Measurements from ENCODE around the gene CHAC2. TPM values are rescaled to one million over a fixed set of nuclear protein-coding genes. Genes with fewer than 3 reads are reported as not detected.

The CHAC2 gene
- total and polyA plus RNA-seq, 2 of the 4 experiments (the other 2 are of a cell fraction) = 2.4 to 3.9 TPM

GRCh38 chr2:53785366-53785765 is 17.8 kb downstream of the CHAC2 start:
- in situ Hi-C loops (cut with MboI; ENCODE audit: low sequenced_read_pairs) = no loop called here
- no peaks in the 10 kb centered on the region for H3K9me3 ChIP-seq (ENCODE audit: control insufficient read depth, insufficient read depth, low read length)
- intact Hi-C loops (cut with micrococcal nuclease) = no loop called here
- H2AFZ ChIP-seq (replicated peaks; ENCODE audit: low read length, poor library complexity) = no peak overlapping the region
- DNase-seq (no peak), ATAC-seq (ENCODE audit: low read depth) (no peak)
- H3K4me3 ChIP-seq (ENCODE audit: insufficient read depth, low read depth, low read length) = peak overlapping the region; percentile 19; the same call in 1 of the 2 replicates
- peaks cover 6% of the 10 kb centered on the region for H3K9me1 ChIP-seq (ENCODE audit: insufficient read depth, low read length)
- H3K4ac ChIP-seq (ENCODE audit: low read depth, low read length) = no peak overlapping the region
- H2BK120ac ChIP-seq (ENCODE audit: low read depth, low read length) = no peak overlapping the region
- peak overlapping the region; percentile 28; the same call in 1 of the 2 replicates for H3K27ac ChIP-seq (ENCODE audit: insufficient read depth, low read length)
- H3K4me1 ChIP-seq (ENCODE audit: control insufficient read depth, insufficient read depth, low read length) = peaks cover 8% of the 10 kb centered on the region
- no peak overlapping the region for H3K56ac ChIP-seq (ENCODE audit: extremely low read depth, insufficient read depth, low read length)
- ChIA-PET POLR2A (ENCODE audit: unreplicated experiment) (no interaction called here), CTCF (no interaction called here)
- peaks cover 38 to 70% of the 10 kb centered on the region in 2 experiments for H3K79me1 ChIP-seq (ENCODE audit: low read depth in 1 of 2, low read length in 2 of 2)
- no peak overlapping the region for H3K23ac ChIP-seq (ENCODE audit: low read depth, low read length)
- H4K20me1 ChIP-seq (ENCODE audit: insufficient read depth, low read length) = peaks cover 17% of the 10 kb centered on the region; the same call in 1 of the 2 replicates
- peak overlapping the region; percentile 88 for H3K4me2 ChIP-seq (ENCODE audit: low read depth, low read length)
- no peak overlapping the region for H4K5ac ChIP-seq (ENCODE audit: low read depth, low read length)
- no TSS peak for BruUV-seq (replicated peaks)
- H3K18ac ChIP-seq (ENCODE audit: low read depth, low read length) = no peak overlapping the region
- no peaks in the 10 kb centered on the region for H3K27me3 ChIP-seq (ENCODE audit: control insufficient read depth, insufficient read depth, low read length)
- H2AK5ac ChIP-seq (ENCODE audit: low read depth, low read length) = no peak overlapping the region
- peak overlapping the region; percentile 70; the same call in 1 of the 2 replicates for H3K9ac ChIP-seq (ENCODE audit: low read depth, low read length)
- H3K14ac ChIP-seq (replicated peaks; ENCODE audit: low read depth, low read length) = no peak overlapping the region
- dilution Hi-C loops (cut with HindIII; ENCODE audit: low sequenced_read_pairs, unreplicated experiment) = no loop called here
- WGBS, 2 experiments (ENCODE audit: extremely low coverage in 2 of 2, insufficient read length in 1 of 2) = 80% methylated on average over 2 of the region's 11 CpGs; no CpG with 5 or more reads in 1 of the 2 experiments
- peaks cover 3% of the 10 kb centered on the region; the same call in 1 of the 2 replicates for H3K36me3 ChIP-seq (ENCODE audit: control insufficient read depth, insufficient read depth, low read length)
- no peak overlapping the region for H2BK15ac ChIP-seq (ENCODE audit: low read depth, low read length)
- H4K8ac ChIP-seq (ENCODE audit: low read depth in 2 of 2, low read length in 2 of 2) = no peak overlapping the region
- TF ChIP-seq RFX5 (IDR thresholded peaks at IDR 0.05; ENCODE audit: low read depth, low read length) (no peak), SMC3 (IDR thresholded peaks at IDR 0.05; ENCODE audit: low read depth, low read length) (no peak), MAZ (IDR thresholded peaks at IDR 0.05; ENCODE audit: borderline replicate concordance, low read depth, low read length) (no peak), ELK1 (IDR thresholded peaks at IDR 0.05; ENCODE audit: borderline replicate concordance, low read depth, low read length) (no peak), POLR2A (IDR thresholded peaks at IDR 0.05; ENCODE audit: low read depth, low read length) (no peak), CHD1 (IDR thresholded peaks at IDR 0.05; ENCODE audit: low read depth, low read length) (no peak)
- no peak overlapping the region for H2BK20ac ChIP-seq (ENCODE audit: low read depth, low read length)
- H4K91ac ChIP-seq (ENCODE audit: insufficient read depth, low read depth, low read length) = no peak overlapping the region
- H2AK9ac ChIP-seq (replicated peaks; ENCODE audit: low read depth, low read length, poor library complexity) = no peak overlapping the region
- no peak overlapping the region for H2BK5ac ChIP-seq (ENCODE audit: low read depth, low read length, poor library complexity, severe bottlenecking)

Measured in IMR-90 (cell line).